Choroid plexus epithelial cell (primary cell): ENCODE measurements around the gene ACSL4.
"Not testable (repeated sequence)": the region's sequence is repeated elsewhere in the genome, so short reads cannot be mapped to it uniquely, and the experiment has no call there.

Experiments
- DNase-seq: peaks from one replicate; pipeline ENCODE4 v3.0.0-alpha.2; 2010; ENCODE audit warnings: low read depth
- H3K4me3 ChIP-seq: 2 replicates; pipeline ENCODE4 v1.5.1; 2011; ENCODE audit warnings: low read depth, mild to moderate bottlenecking, control low read depth, low read length, moderate library complexity
- TF ChIP-seq, protein P1 (sequence below): conservative IDR thresholded peaks from 2 replicates; pipeline ENCODE4 v1.5.1; 2011; ENCODE audit warnings: low read depth, mild to moderate bottlenecking, control low read depth, inconsistent platforms, low read length, moderate library complexity

The ACSL4 gene

GRCh38 chrX:109732017-109732801, 848 bp downstream of the ACSL4 start:
- TF ChIP-seq, protein P1, sequence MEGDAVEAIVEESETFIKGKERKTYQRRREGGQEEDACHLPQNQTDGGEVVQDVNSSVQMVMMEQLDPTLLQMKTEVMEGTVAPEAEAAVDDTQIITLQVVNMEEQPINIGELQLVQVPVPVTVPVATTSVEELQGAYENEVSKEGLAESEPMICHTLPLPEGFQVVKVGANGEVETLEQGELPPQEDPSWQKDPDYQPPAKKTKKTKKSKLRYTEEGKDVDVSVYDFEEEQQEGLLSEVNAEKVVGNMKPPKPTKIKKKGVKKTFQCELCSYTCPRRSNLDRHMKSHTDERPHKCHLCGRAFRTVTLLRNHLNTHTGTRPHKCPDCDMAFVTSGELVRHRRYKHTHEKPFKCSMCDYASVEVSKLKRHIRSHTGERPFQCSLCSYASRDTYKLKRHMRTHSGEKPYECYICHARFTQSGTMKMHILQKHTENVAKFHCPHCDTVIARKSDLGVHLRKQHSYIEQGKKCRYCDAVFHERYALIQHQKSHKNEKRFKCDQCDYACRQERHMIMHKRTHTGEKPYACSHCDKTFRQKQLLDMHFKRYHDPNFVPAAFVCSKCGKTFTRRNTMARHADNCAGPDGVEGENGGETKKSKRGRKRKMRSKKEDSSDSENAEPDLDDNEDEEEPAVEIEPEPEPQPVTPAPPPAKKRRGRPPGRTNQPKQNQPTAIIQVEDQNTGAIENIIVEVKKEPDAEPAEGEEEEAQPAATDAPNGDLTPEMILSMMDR = no peak
- DNase-seq = peak; percentile 70
- H3K4me3 ChIP-seq = peak overlapping the region; percentile 80

DNA sequence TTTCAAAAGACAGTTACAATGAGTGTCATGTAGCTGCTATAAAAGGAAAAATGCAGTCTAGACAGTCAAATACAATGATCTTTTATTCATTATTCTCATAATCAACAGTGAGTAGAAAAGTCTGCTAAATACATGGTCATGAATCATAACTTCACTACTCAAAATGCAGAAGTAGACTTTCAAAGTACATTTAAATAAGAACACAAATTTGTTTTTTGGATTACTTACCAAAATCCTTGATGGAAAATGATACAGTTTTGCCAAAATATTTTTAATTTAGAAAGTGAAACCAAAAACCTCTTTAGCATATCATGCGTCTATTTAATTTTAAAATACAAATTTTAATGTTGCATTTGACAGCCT, 4.9 kb downstream of the ACSL4 start:
- H3K4me3 ChIP-seq = no peak overlapping the region
- no peak for DNase-seq
- TF ChIP-seq, protein P1 = no peak

DNA sequence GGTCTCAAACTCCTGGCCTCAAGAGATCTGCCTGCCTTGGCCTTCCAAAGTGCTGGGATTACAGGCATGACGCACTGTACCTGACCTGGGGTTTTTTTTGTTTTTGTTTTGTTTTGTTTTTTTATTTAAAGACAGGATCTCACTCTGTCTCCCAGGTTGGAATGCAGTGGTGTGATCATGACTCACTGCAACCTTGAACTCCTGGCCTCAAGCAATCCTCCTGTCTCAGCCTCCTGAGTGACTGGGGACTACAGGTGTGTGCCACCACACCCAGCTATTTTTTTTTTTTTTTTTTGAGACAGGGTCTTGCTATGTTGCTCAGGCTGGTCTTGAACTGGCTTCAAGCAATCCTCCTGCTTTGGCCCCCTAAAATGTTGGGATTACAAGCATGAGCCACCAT, 8.1 kb downstream of the ACSL4 start:
- DNase-seq, H3K4me3 ChIP-seq: not testable (repeated sequence)

DNA sequence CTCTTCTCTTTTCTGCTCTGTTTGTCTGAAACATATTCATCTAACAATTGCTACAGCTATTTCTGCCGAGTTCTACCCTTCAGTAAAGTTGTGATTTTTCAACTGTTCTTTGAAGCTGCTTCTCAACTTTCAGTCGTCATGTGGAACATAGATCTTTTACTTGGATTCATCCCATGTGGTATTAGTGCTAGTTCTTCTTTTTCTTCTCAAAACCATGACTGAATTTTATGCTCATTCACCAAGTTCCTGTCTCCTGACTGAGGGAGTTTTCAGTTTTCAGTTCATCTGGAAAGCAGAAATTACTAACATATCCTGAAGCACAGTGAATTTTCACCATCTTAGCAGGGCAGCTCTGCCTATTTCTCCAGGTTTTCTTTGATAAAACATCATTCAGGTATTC, 12.1 kb downstream of the ACSL4 start:
- DNase-seq = no peak
- no peak overlapping the region for H3K4me3 ChIP-seq
- TF ChIP-seq, protein P1 = no peak

DNA sequence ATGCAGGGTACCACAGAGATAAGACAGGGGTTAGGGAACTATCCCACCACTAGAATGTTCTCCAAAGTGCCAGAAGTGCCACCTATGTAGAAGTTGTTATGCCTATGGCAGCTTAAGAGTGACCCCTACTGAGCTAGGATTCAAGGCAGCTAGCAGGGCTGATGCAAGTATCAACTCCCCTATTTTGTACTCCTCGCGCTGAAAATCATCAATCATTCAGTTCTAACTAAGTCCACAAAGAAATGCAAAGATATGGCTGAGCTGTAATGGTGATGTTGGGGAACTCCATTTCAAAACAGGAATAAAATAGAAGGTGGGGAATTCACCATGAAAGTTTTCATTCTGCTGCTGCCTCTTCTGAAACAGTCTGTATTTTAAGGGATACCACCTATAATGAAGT, 13.8 kb downstream of the ACSL4 start:
- TF ChIP-seq, protein P1 = no peak
- H3K4me3 ChIP-seq = no peak overlapping the region
- DNase-seq = no peak

- TF ChIP-seq, protein P1 = no peak
- peak; percentile 25 for DNase-seq
- H3K4me3 ChIP-seq = no peak overlapping the region
These were observed 16.5 kb downstream of the ACSL4 start for GRCh38 chrX:109716431-109717028.

DNA sequence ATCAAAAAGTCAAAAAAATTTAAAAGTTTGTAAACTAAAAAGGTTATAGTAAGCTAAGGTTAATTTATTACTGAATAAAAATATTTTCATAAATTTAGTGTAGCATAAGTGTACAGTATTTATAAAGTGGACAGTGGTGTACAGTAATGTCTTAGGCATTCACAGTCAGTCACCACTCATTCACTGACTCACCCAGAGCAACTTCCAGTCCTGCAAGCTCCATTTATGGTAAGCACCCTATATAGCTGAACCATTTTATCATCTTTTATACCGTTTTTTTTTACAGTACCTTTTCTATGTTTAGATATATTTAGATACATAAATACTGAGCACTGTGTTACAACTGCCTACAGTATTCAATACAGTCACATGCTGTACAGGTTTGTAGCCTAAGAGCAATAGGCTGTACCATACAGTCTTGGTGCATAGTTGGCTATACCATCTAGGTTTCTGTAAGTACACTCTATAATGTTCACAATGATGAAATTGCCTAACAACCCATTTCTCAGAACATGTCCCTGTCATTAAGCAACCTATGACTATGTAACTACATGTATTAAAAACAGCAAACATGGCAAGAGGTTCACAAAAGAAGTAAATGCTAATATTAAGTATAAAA, 18.6 kb downstream of the ACSL4 start:
- DNase-seq = peak; percentile 82
- H3K4me3 ChIP-seq = no peak overlapping the region
- TF ChIP-seq, protein P1 = no peak
